Body of pancreas (tissue), 4 donors: ENCODE data around the gene LMX1B. TPM values are rescaled to one million over a fixed set of nuclear protein-coding genes. Genes with fewer than 3 reads are reported as not detected.

Experiments
- ATAC-seq: fragments of 150-250 bp; one replicate; pipeline ENCODE4 v1.9.1; 2016
- DNase-seq, 4 donors: peaks; one replicate each; pipeline ENCODE4 v3.0.0-alpha.2; 2019
- H3K27ac ChIP-seq, 4 donors: fragments of 200-600 bp; sonication (generic); 1 replicate in 3 of 4; 2 replicates in 1 of 4; pipeline versions ENCODE4 v1.5.1 to v1.6.1; 2016 to 2019; ENCODE audit warnings: mild to moderate bottlenecking in 1 of 4, mixed read lengths in 1 of 4, moderate library complexity in 1 of 4
- H3K27me3 ChIP-seq, 2 donors: fragments of 200-600 bp; sonication (generic); one replicate each; pipeline ENCODE4 v1.6.0; 2016; ENCODE audit warnings: mild to moderate bottlenecking in 1 of 2
- H3K36me3 ChIP-seq, 2 donors: fragments of 200-600 bp; sonication (generic); replicated peaks in 1 of 2; 2 replicates each; pipeline ENCODE4 v1.5.1; 2016; ENCODE audit warnings: low read depth in 2 of 2; ENCODE audit not compliant: insufficient read depth in 1 of 2
- H3K4me1 ChIP-seq: fragments of 200-600 bp; sonication (generic); one replicate; pipeline ENCODE4 v1.6.0; 2016
- H3K4me3 ChIP-seq, 2 donors: fragments of 200-600 bp; sonication (generic); 1 replicate in 1 of 2; 2 replicates in 1 of 2; pipeline ENCODE4 v1.5.1; 2016 to 2019
- H3K9me3 ChIP-seq, 3 donors: fragments of 200-600 bp; sonication (generic); 1 replicate in 2 of 3; 2 replicates in 1 of 3; pipeline ENCODE4 v1.5.1; 2016
- CTCF ChIP-seq, 7 experiments: fragments of 450-650 bp in 4 of 7; fragments of 200-600 bp in 3 of 7; sonication (generic) in 3 of 7; IDR thresholded peaks; one replicate each; pipeline ENCODE4 v1.5.1; 2016 to 2019; ENCODE audit warnings: antibody characterized with exemption in 7 of 7
- POLR2A ChIP-seq, 3 donors: fragments of 450-650 bp; IDR thresholded peaks; one replicate each; pipeline ENCODE4 v1.6.1; 2016; ENCODE audit warnings: antibody characterized with exemption in 3 of 3, mild to moderate bottlenecking in 2 of 3
- WGBS, 2 donors: methylation state at CpG; one replicate each; pipeline ENCODE4 v1.1.5; 2017; 5-methylcytosine and 5-hydroxymethylcytosine counted together
- intact Hi-C: fragments of 100-400 bp; cut with DNase I; formaldehyde crosslinking; loops from one replicate; pipeline ENCODE4 v1.15.1; 2023
- total RNA-seq, 2 donors: library from RNA; depleted of rRNA; stranded (reverse); fragments of >200 nt; gene quantifications; one replicate each; pipeline ENCODE4 v1.1.0, GENCODE V29; 2016

The LMX1B gene
- total RNA-seq, 2 donors from 2014 or later = 0.26 TPM; not detected in 1

GRCh38 chr9:126607086-126607485 is 6.6 kb upstream of the LMX1B start:
- peaks cover 17% of the 10 kb centered on the region for H3K4me1 ChIP-seq
- H3K27me3 ChIP-seq = peaks cover 0 to 10% of the 10 kb centered on the region in 2 donors
- ATAC-seq (no peak), DNase-seq (no peak)
- WGBS, 2 donors = 40 to 44% methylated on average over 1 of the region's 1 CpG
- no peaks in the 10 kb centered on the region for H3K9me3 ChIP-seq
- no peaks in the 10 kb centered on the region for H3K36me3 ChIP-seq
- H3K4me3 ChIP-seq = no peak overlapping the region
- TF ChIP-seq POLR2A (IDR thresholded peaks at IDR 0.05) = no peak
- intact Hi-C loops = loop anchor here (5.0 to 10.0 kb wide), 2 partner anchors 85 to 178 kb away; no protein-coding TSS in a partner anchor
- H3K27ac ChIP-seq = no peak overlapping the region

GRCh38 chr9:126607731-126608130 is 6.0 kb upstream of the LMX1B start:
- H3K27ac ChIP-seq = no peak overlapping the region
- no peaks in the 10 kb centered on the region for H3K36me3 ChIP-seq
- intact Hi-C loops = loop anchor here (5.0 to 10.0 kb wide), 2 partner anchors 85 to 177 kb away; no protein-coding TSS in a partner anchor
- H3K27me3 ChIP-seq = peaks cover 0 to 16% of the 10 kb centered on the region in 2 donors
- ATAC-seq (no peak), DNase-seq (no peak)
- TF ChIP-seq CTCF (IDR thresholded peaks at IDR 0.05) = no peak
- TF ChIP-seq POLR2A (IDR thresholded peaks at IDR 0.05) = no peak
- peaks cover 24% of the 10 kb centered on the region for H3K4me1 ChIP-seq
- H3K4me3 ChIP-seq = no peak overlapping the region
- no peaks in the 10 kb centered on the region for H3K9me3 ChIP-seq
- 72 to 79% methylated on average over 7 of the region's 7 CpGs for WGBS, 2 donors

GRCh38 chr9:126608551-126608950 is 5.2 kb upstream of the LMX1B start:
- DNase-seq (no peak), ATAC-seq (no peak)
- Histone ChIP-seq H3K27ac (no peak overlapping the region), H3K27me3 (peaks cover 0 to 23% of the 10 kb centered on the region in 2 donors), H3K4me1 (peaks cover 31% of the 10 kb centered on the region), H3K9me3 (no peaks in the 10 kb centered on the region), H3K4me3 (no peak overlapping the region), H3K36me3 (no peaks in the 10 kb centered on the region)
- intact Hi-C loops = loop anchor here (5.0 to 10.0 kb wide), 2 partner anchors 84 to 176 kb away; no protein-coding TSS in a partner anchor
- 65 to 88% methylated on average over 3 to 8 of the region's 8 CpGs for WGBS, 2 donors
- TF ChIP-seq CTCF (IDR thresholded peaks at IDR 0.05) = no peak
- no peak for TF ChIP-seq POLR2A (IDR thresholded peaks at IDR 0.05)

GRCh38 chr9:126609191-126609590 is 4.5 kb upstream of the LMX1B start:
- TF ChIP-seq POLR2A (IDR thresholded peaks at IDR 0.05) (no peak), CTCF (IDR thresholded peaks at IDR 0.05) (no peak)
- Histone ChIP-seq H3K27ac (no peak overlapping the region), H3K27me3 (peaks cover 0 to 23% of the 10 kb centered on the region in 2 donors), H3K9me3 (no peaks in the 10 kb centered on the region), H3K4me3 (no peak overlapping the region), H3K4me1 (peaks cover 31% of the 10 kb centered on the region), H3K36me3 (no peaks in the 10 kb centered on the region)
- intact Hi-C loops = loop anchor here (5.0 to 10.0 kb wide), 2 partner anchors 83 to 176 kb away; no protein-coding TSS in a partner anchor
- ATAC-seq = no peak
- no peak for DNase-seq
- WGBS, 2 donors = 79% methylated on average over 6 of the region's 6 CpGs; no CpG with 5 or more reads in 1 of the 2 donors

GRCh38 chr9:126609711-126610388 is 3.9 kb upstream of the LMX1B start:
- intact Hi-C loops = loop anchor here (5.0 to 10.0 kb wide), 2 partner anchors 82 to 175 kb away; no protein-coding TSS in a partner anchor
- Histone ChIP-seq H3K4me3 (no peak overlapping the region), H3K27ac (no peak overlapping the region), H3K27me3 (peaks cover 0 to 29% of the 10 kb centered on the region in 2 donors), H3K4me1 (peaks cover 31% of the 10 kb centered on the region), H3K9me3 (no peaks in the 10 kb centered on the region), H3K36me3 (no peaks in the 10 kb centered on the region)
- no peak for DNase-seq
- no peak for TF ChIP-seq POLR2A (IDR thresholded peaks at IDR 0.05)
- 26 to 39% methylated on average over 10 to 23 of the region's 23 CpGs for WGBS, 2 donors
- no peak for ATAC-seq
